HepG2 (cell line): ENCODE data around the gene BRSK2.

Experiments
- CREM ChIP-seq, 2 experiments: sonication (generic) in 1 of 2; formaldehyde crosslinking in 1 of 2; IDR thresholded peaks; 2 replicates each; pipeline versions ENCODE4 v1.4.0 to v1.6.1; 2016 to 2020; ENCODE audit warnings: antibody characterized with exemption in 1 of 2, mild to moderate bottlenecking in 1 of 2, missing genetic modification reagents in 1 of 2
- ETV5 ChIP-seq: IDR thresholded peaks from 2 replicates; pipeline ENCODE4 v1.6.1; 2018; ENCODE audit warnings: missing biosample characterization, missing genetic modification reagents, inconsistent platforms, borderline replicate concordance
- GTF3A ChIP-seq: sonication (generic); formaldehyde crosslinking; conservative IDR thresholded peaks from 2 replicates; pipeline ENCODE4 v1.4.0; 2020; ENCODE audit warnings: mild to moderate bottlenecking, missing genetic modification reagents
- JUNB ChIP-seq: sonication (generic); formaldehyde crosslinking; IDR thresholded peaks from 2 replicates; pipeline ENCODE4 v1.8.0; 2022; ENCODE audit warnings: missing genetic modification reagents, mild to moderate bottlenecking, borderline replicate concordance
- KAT2B ChIP-seq: fragments of 150-350 bp; IDR thresholded peaks from 2 replicates; pipeline ENCODE4 v1.6.1; 2014; ENCODE audit warnings: low read depth, low read length, borderline replicate concordance
- NFYB ChIP-seq: sonication (generic); formaldehyde crosslinking; IDR thresholded peaks from 2 replicates; pipeline ENCODE4 v1.4.0; 2020; ENCODE audit warnings: missing genetic modification reagents
- PLRG1 ChIP-seq: fragments of 450-650 bp; conservative IDR thresholded peaks from 2 replicates; pipeline ENCODE4 v1.6.1; 2016
- POLR2A ChIP-seq, 2 experiments: IDR thresholded peaks; 2 replicates each; pipeline ENCODE4 v1.6.1; 2011; ENCODE audit warnings: low read depth in 2 of 2, low read length in 2 of 2, mild to moderate bottlenecking in 1 of 2, moderate library complexity in 1 of 2; ENCODE audit not compliant: insufficient read depth in 1 of 2
- ZNF331 ChIP-seq: sonication (generic); formaldehyde crosslinking; IDR thresholded peaks from 2 replicates; pipeline ENCODE4 v1.4.0; 2020; ENCODE audit warnings: missing genetic modification reagents
- ZNF678 ChIP-seq: sonication (generic); formaldehyde crosslinking; IDR thresholded peaks from 2 replicates; pipeline ENCODE4 v1.4.0; 2020; ENCODE audit warnings: mild to moderate bottlenecking, missing genetic modification reagents
- TF ChIP-seq, protein P1 (sequence below): sonication (generic); formaldehyde crosslinking; IDR thresholded peaks from 2 replicates; pipeline ENCODE4 v1.4.0; 2020; ENCODE audit warnings: missing genetic modification reagents
- TF ChIP-seq, protein P2 (sequence below): sonication (generic); formaldehyde crosslinking; IDR thresholded peaks from 2 replicates; pipeline ENCODE4 v1.5.0; 2020; ENCODE audit warnings: mild to moderate bottlenecking, missing genetic modification reagents, moderate library complexity

DNA sequence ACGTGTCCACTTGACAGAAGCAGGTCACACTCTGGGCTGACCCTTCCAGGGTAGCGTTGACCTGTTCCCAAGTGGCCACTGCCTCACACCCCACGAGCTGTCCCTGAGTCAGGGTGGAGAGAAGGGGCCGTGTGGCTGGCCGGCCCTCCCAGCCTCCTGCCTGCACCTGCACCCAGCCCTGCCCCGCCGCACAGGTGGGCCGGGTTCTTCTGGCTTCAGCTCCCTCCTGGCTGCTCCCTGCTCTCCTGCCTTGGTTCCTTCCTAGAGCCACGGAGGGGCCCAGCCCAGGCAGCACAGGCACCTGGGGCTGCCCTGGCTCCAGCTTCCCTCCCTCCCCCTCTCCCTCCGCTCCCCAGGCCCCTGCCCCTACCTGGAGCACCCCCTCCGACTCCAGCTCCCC is 54.6 kb downstream of the BRSK2 start:
- TF ChIP-seq POLR2A (IDR thresholded peaks at IDR 0.05; ENCODE audit: insufficient read depth in 1 of 2, low read depth in 2 of 2, low read length in 2 of 2) (no peak), NFYB (CRISPR knock-in tag) (no peak), JUNB (CRISPR knock-in tag) (no peak), PLRG1 (no peak), GTF3A (CRISPR knock-in tag) (no peak), ZNF331 (CRISPR knock-in tag) (no peak), ETV5 (CRISPR knock-in tag) (no peak), KAT2B (no peak), ZNF678 (CRISPR knock-in tag) (no peak), CREM (IDR thresholded peaks at IDR 0.05) (no peak), CREM (CRISPR knock-in tag; IDR thresholded peaks at IDR 0.05) (no peak)
- TF ChIP-seq, protein P1, sequence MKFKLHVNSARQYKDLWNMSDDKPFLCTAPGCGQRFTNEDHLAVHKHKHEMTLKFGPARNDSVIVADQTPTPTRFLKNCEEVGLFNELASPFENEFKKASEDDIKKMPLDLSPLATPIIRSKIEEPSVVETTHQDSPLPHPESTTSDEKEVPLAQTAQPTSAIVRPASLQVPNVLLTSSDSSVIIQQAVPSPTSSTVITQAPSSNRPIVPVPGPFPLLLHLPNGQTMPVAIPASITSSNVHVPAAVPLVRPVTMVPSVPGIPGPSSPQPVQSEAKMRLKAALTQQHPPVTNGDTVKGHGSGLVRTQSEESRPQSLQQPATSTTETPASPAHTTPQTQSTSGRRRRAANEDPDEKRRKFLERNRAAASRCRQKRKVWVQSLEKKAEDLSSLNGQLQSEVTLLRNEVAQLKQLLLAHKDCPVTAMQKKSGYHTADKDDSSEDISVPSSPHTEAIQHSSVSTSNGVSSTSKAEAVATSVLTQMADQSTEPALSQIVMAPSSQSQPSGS (CRISPR knock-in tag) = no peak
- TF ChIP-seq, protein P2, sequence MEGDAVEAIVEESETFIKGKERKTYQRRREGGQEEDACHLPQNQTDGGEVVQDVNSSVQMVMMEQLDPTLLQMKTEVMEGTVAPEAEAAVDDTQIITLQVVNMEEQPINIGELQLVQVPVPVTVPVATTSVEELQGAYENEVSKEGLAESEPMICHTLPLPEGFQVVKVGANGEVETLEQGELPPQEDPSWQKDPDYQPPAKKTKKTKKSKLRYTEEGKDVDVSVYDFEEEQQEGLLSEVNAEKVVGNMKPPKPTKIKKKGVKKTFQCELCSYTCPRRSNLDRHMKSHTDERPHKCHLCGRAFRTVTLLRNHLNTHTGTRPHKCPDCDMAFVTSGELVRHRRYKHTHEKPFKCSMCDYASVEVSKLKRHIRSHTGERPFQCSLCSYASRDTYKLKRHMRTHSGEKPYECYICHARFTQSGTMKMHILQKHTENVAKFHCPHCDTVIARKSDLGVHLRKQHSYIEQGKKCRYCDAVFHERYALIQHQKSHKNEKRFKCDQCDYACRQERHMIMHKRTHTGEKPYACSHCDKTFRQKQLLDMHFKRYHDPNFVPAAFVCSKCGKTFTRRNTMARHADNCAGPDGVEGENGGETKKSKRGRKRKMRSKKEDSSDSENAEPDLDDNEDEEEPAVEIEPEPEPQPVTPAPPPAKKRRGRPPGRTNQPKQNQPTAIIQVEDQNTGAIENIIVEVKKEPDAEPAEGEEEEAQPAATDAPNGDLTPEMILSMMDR (CRISPR knock-in tag) = no peak
